Measurements from ENCODE around the gene WDR62. TPM values are rescaled to one million over a fixed set of nuclear protein-coding genes. Genes with fewer than 3 reads are reported as not detected.
A peak's percentile ranks its signal among the peaks of the same experiment; 100 is the strongest.

WDR62 gene
- total RNA-seq, 1 donor from 2014 or later = 2.4 TPM

GRCh38 chr19:36072081-36072480, 17.4 kb downstream of the WDR62 start:
- no peaks in the 10 kb centered on the region for H3K9me3 Mint-ChIP-seq (ENCODE audit: unreplicated experiment)
- TF ChIP-seq CTCF (IDR thresholded peaks at IDR 0.05; ENCODE audit: insufficient read depth, low read depth, low read length) (no peak), EZH2 (IDR thresholded peaks at IDR 0.05; ENCODE audit: insufficient read depth, low read length) (no peak)
- Histone ChIP-seq H3K9me3 (ENCODE audit: insufficient read depth, low read depth, low read length) (no peaks in the 10 kb centered on the region), H3K9ac (ENCODE audit: low read length) (no peak overlapping the region), H3K27me3 (ENCODE audit: insufficient read depth, low read length) (no peaks in the 10 kb centered on the region), H4K20me1 (ENCODE audit: insufficient read depth, low read length) (peaks cover 41% of the 10 kb centered on the region), H3K27ac (ENCODE audit: low read depth, low read length) (no peak overlapping the region), H3K4me3 (ENCODE audit: insufficient read depth, low read depth, low read length) (no peak overlapping the region), H3K4me2 (ENCODE audit: low read length) (no peak overlapping the region), H3K36me3 (ENCODE audit: insufficient read depth, low read length) (peaks cover 4% of the 10 kb centered on the region), H3K4me1 (ENCODE audit: insufficient read depth, low read length) (peaks cover 9% of the 10 kb centered on the region), H2AFZ (ENCODE audit: low read depth, low read length) (no peak overlapping the region), H3K79me2 (ENCODE audit: insufficient read depth, low read length) (no peaks in the 10 kb centered on the region)
- no peak for DNase-seq (ENCODE audit: low read depth)
- no peak overlapping the region for H3K4me3 Mint-ChIP-seq (ENCODE audit: unreplicated experiment)
- FAIRE-seq = no peak
- H3K4me1 Mint-ChIP-seq (ENCODE audit: low read depth, unreplicated experiment) = no peaks in the 10 kb centered on the region
- peaks cover 15% of the 10 kb centered on the region for H3K36me3 Mint-ChIP-seq (ENCODE audit: low read depth, unreplicated experiment)
- peaks cover 5% of the 10 kb centered on the region for H3K27me3 Mint-ChIP-seq (ENCODE audit: low read depth, unreplicated experiment)
- H3K27ac Mint-ChIP-seq (ENCODE audit: unreplicated experiment) = peak overlapping the region; percentile 66

GRCh38 chr19:36073121-36073876, 18.6 kb downstream of the WDR62 start:
- Histone ChIP-seq H2AFZ (ENCODE audit: low read depth, low read length) (no peak overlapping the region), H3K79me2 (ENCODE audit: insufficient read depth, low read length) (no peaks in the 10 kb centered on the region), H3K27me3 (ENCODE audit: insufficient read depth, low read length) (no peaks in the 10 kb centered on the region), H4K20me1 (ENCODE audit: insufficient read depth, low read length) (peaks cover 33% of the 10 kb centered on the region), H3K4me3 (ENCODE audit: insufficient read depth, low read depth, low read length) (no peak overlapping the region), H3K9ac (ENCODE audit: low read length) (no peak overlapping the region), H3K4me1 (ENCODE audit: insufficient read depth, low read length) (peaks cover 9% of the 10 kb centered on the region), H3K36me3 (ENCODE audit: insufficient read depth, low read length) (peaks cover 2% of the 10 kb centered on the region), H3K4me2 (ENCODE audit: low read length) (no peak overlapping the region), H3K9me3 (ENCODE audit: insufficient read depth, low read depth, low read length) (no peaks in the 10 kb centered on the region), H3K27ac (ENCODE audit: low read depth, low read length) (no peak overlapping the region)
- Mint-ChIP-seq H3K9me3 (ENCODE audit: unreplicated experiment) (no peaks in the 10 kb centered on the region), H3K27ac (ENCODE audit: unreplicated experiment) (no peak overlapping the region), H3K4me3 (ENCODE audit: unreplicated experiment) (no peak overlapping the region), H3K4me1 (ENCODE audit: low read depth, unreplicated experiment) (no peaks in the 10 kb centered on the region), H3K36me3 (ENCODE audit: low read depth, unreplicated experiment) (peaks cover 10% of the 10 kb centered on the region), H3K27me3 (ENCODE audit: low read depth, unreplicated experiment) (peaks cover 5% of the 10 kb centered on the region)
- no peak for FAIRE-seq
- no peak for TF ChIP-seq CTCF (IDR thresholded peaks at IDR 0.05; ENCODE audit: insufficient read depth, low read depth, low read length)
- no peak for DNase-seq (ENCODE audit: low read depth)

GRCh38 chr19:36079389-36079945, 24.8 kb downstream of the WDR62 start:
- TF ChIP-seq CTCF (IDR thresholded peaks at IDR 0.05; ENCODE audit: insufficient read depth, low read depth, low read length) (no peak), EZH2 (IDR thresholded peaks at IDR 0.05; ENCODE audit: insufficient read depth, low read length) (no peak)
- Mint-ChIP-seq H3K27ac (ENCODE audit: unreplicated experiment) (peak overlapping the region; percentile 81), H3K9me3 (ENCODE audit: unreplicated experiment) (no peaks in the 10 kb centered on the region)

More at GRCh38 chr19:36079389-36079945, 24.8 kb downstream of the WDR62 start:
- peaks cover 7% of the 10 kb centered on the region for H3K36me3 Mint-ChIP-seq (ENCODE audit: low read depth, unreplicated experiment)
- DNase-seq (ENCODE audit: low read depth) = no peak
- no peaks in the 10 kb centered on the region for H3K27me3 ChIP-seq (ENCODE audit: insufficient read depth, low read length)
- H3K4me3 Mint-ChIP-seq (ENCODE audit: unreplicated experiment) = no peak overlapping the region
- H3K4me2 ChIP-seq (ENCODE audit: low read length) = no peak overlapping the region
- H2AFZ ChIP-seq (ENCODE audit: low read depth, low read length) = no peak overlapping the region
- peaks cover 5% of the 10 kb centered on the region for H3K27me3 Mint-ChIP-seq (ENCODE audit: low read depth, unreplicated experiment)
- H3K9ac ChIP-seq (ENCODE audit: low read length) = no peak overlapping the region
- no peaks in the 10 kb centered on the region for H3K4me1 Mint-ChIP-seq (ENCODE audit: low read depth, unreplicated experiment)
- peaks cover 4% of the 10 kb centered on the region for H3K36me3 ChIP-seq (ENCODE audit: insufficient read depth, low read length)
- no peaks in the 10 kb centered on the region for H3K79me2 ChIP-seq (ENCODE audit: insufficient read depth, low read length)
- H4K20me1 ChIP-seq (ENCODE audit: insufficient read depth, low read length) = no peaks in the 10 kb centered on the region
- no peaks in the 10 kb centered on the region for H3K9me3 ChIP-seq (ENCODE audit: insufficient read depth, low read depth, low read length)
- H3K27ac ChIP-seq (ENCODE audit: low read depth, low read length) = no peak overlapping the region
- no peaks in the 10 kb centered on the region for H3K4me1 ChIP-seq (ENCODE audit: insufficient read depth, low read length)
- no peak overlapping the region for H3K4me3 ChIP-seq (ENCODE audit: insufficient read depth, low read depth, low read length)
- no peak for FAIRE-seq
